ENCODE measurements around the gene CPXM1. TPM values are rescaled to one million over a fixed set of nuclear protein-coding genes. Genes with fewer than 3 reads are reported as not detected.
"Not testable (repeated sequence)": the region's sequence is repeated elsewhere in the genome, so short reads cannot be mapped to it uniquely, and the experiment has no call there.

Gene CPXM1
- total RNA-seq, 6 donors from 2014 or later, result 0.15 to 13.0 (median 0.55) TPM; not detected in 1

GRCh38 chr20:2815242-2815900 lies 14.9 kb upstream of the CPXM1 start:
- 93 to 95% methylated on average over 5 to 8 of the region's 8 CpGs for WGBS, 2 donors
- Histone ChIP-seq H3K4me3 (no peak overlapping the region), H3K27me3 (peaks cover 0 to 4% (median 3%) of the 10 kb centered on the region in 4 donors), H3K9me3 (no peaks in the 10 kb centered on the region), H3K27ac (no peak overlapping the region), H3K36me3 (no peaks in the 10 kb centered on the region), H3K4me1 (peaks cover 0 to 2% (median 0%) of the 10 kb centered on the region in 4 donors)
- TF ChIP-seq POLR2A (IDR thresholded peaks at IDR 0.05), result no peak
- no peak for TF ChIP-seq EP300 (IDR thresholded peaks at IDR 0.05)
- TF ChIP-seq CTCF (IDR thresholded peaks at IDR 0.05), result no peak
- no peak for TF ChIP-seq POLR2AphosphoS5 (IDR thresholded peaks at IDR 0.05)
- DNase-seq, result peak in 1 of 2 donors; percentile 50
- ATAC-seq (ENCODE audit: low FRiP score in 2 of 2), result peak in 1 of 2 donors; percentile 5

- H3K27ac ChIP-seq, result no peak within 1 kb of the TSS
- H3K4me1 ChIP-seq, result no peaks in the 10 kb centered on the region
- no peak within 1 kb of the TSS for H3K4me3 ChIP-seq
- no peaks in the 10 kb centered on the region for H3K36me3 ChIP-seq
- DNase-seq, result no peak
- 19 to 59% methylated on average over 2 to 5 of the region's 5 CpGs for WGBS, 2 donors
- H3K27me3 ChIP-seq, result no peaks in the 10 kb centered on the region
- ATAC-seq (ENCODE audit: low FRiP score in 2 of 2), result peak in 1 of 2 donors; percentile 80
- H3K9me3 ChIP-seq, result no peaks in the 10 kb centered on the region
- TF ChIP-seq POLR2AphosphoS5 (IDR thresholded peaks at IDR 0.05), result no peak
- no peak for TF ChIP-seq CTCF (IDR thresholded peaks at IDR 0.05)
- TF ChIP-seq POLR2A (IDR thresholded peaks at IDR 0.05), result no peak
- TF ChIP-seq EP300 (IDR thresholded peaks at IDR 0.05), result no peak
These were observed 14.2 kb upstream of the CPXM1 start, which contains the start of gene C20orf141 for GRCh38 chr20:2814587-2815051. Gene C20orf141, plus strand, starts transcription at chr20:2814987. Its CDS starts 198 bp downstream, at chr20:2815185.

- no peaks in the 10 kb centered on the region for H3K9me3 ChIP-seq
- TF ChIP-seq POLR2A (IDR thresholded peaks at IDR 0.05) (no peak), CTCF (IDR thresholded peaks at IDR 0.05) (no peak), EP300 (IDR thresholded peaks at IDR 0.05) (no peak), POLR2AphosphoS5 (IDR thresholded peaks at IDR 0.05) (no peak)
- 95 to 96% methylated on average over 1 of the region's 1 CpG for WGBS, 2 donors
- H3K4me1 ChIP-seq, result no peaks in the 10 kb centered on the region
- H3K27ac ChIP-seq, result no peak overlapping the region
- H3K4me3 ChIP-seq, result no peak overlapping the region
- DNase-seq, result no peak
- H3K27me3 ChIP-seq, result no peaks in the 10 kb centered on the region
- ATAC-seq (ENCODE audit: low FRiP score in 2 of 2), result no peak
- no peaks in the 10 kb centered on the region for H3K36me3 ChIP-seq
These were observed 13.6 kb upstream of the CPXM1 start for GRCh38 chr20:2814076-2814475.

- Histone ChIP-seq H3K27ac (no peak overlapping the region), H3K36me3 (no peaks in the 10 kb centered on the region), H3K4me1 (no peaks in the 10 kb centered on the region), H3K4me3 (no peak overlapping the region), H3K9me3 (no peaks in the 10 kb centered on the region), H3K27me3 (no peaks in the 10 kb centered on the region)
- WGBS, 2 donors, result 94 to 95% methylated on average over 3 of the region's 3 CpGs
- TF ChIP-seq POLR2AphosphoS5 (IDR thresholded peaks at IDR 0.05) (no peak), POLR2A (IDR thresholded peaks at IDR 0.05) (no peak), EP300 (IDR thresholded peaks at IDR 0.05) (no peak), CTCF (IDR thresholded peaks at IDR 0.05) (no peak)
- no peak for DNase-seq
- no peak for ATAC-seq (ENCODE audit: low FRiP score in 2 of 2)
These were observed 11.8 kb upstream of the CPXM1 start for GRCh38 chr20:2812189-2812588.

- Histone ChIP-seq H3K4me3 (no peak overlapping the region), H3K4me1 (peaks cover 0 to 9% (median 0%) of the 10 kb centered on the region in 4 donors), H3K27ac (no peak overlapping the region), H3K9me3 (no peaks in the 10 kb centered on the region), H3K36me3 (no peaks in the 10 kb centered on the region), H3K27me3 (peaks cover 0 to 14% (median 6%) of the 10 kb centered on the region in 4 donors)
- ATAC-seq (ENCODE audit: low FRiP score in 2 of 2), result no peak
- no peak for DNase-seq
- TF ChIP-seq POLR2AphosphoS5 (IDR thresholded peaks at IDR 0.05) (no peak), EP300 (IDR thresholded peaks at IDR 0.05) (no peak), CTCF (IDR thresholded peaks at IDR 0.05) (no peak), POLR2A (IDR thresholded peaks at IDR 0.05) (no peak)
- WGBS, 2 donors, result 86 to 90% methylated on average over 10 of the region's 10 CpGs
These were observed 9.3 kb upstream of the CPXM1 start for GRCh38 chr20:2809690-2810089.

- ATAC-seq (ENCODE audit: low FRiP score in 2 of 2); H3K27ac ChIP-seq; H3K4me3 ChIP-seq; H3K9me3 ChIP-seq; DNase-seq; H3K36me3 ChIP-seq: not testable (repeated sequence)
- 82 to 93% methylated on average over 9 of the region's 9 CpGs for WGBS, 2 donors
- Histone ChIP-seq H3K27me3 (peaks cover 0 to 19% (median 7%) of the 10 kb centered on the region in 4 donors), H3K4me1 (peaks cover 0 to 10% (median 0%) of the 10 kb centered on the region in 4 donors)
These were observed 7.5 kb upstream of the CPXM1 start for GRCh38 chr20:2807929-2808328.

All from upper lobe of left lung (tissue), 6 donors.